Measurements from ENCODE around the gene TCEANC.

- TF ChIP-seq ESRRA (IDR thresholded peaks at IDR 0.05; ENCODE audit: borderline replicate concordance, low read length): no peak
- TF ChIP-seq CTCF (IDR thresholded peaks at IDR 0.05): no peak
- no peak for TF ChIP-seq CHD4 (IDR thresholded peaks at IDR 0.05; ENCODE audit: borderline replicate concordance)
- no peak for TF ChIP-seq MAZ (IDR thresholded peaks at IDR 0.05; ENCODE audit: borderline replicate concordance, low read depth, low read length)
- TF ChIP-seq RFX5 (IDR thresholded peaks at IDR 0.05): no peak
- TF ChIP-seq POLR2A (IDR thresholded peaks at IDR 0.05; ENCODE audit: low read length): no peak
- TF ChIP-seq PHF8 (IDR thresholded peaks at IDR 0.05; ENCODE audit: borderline replicate concordance, low read depth): no peak
- no peak for TF ChIP-seq SREBF2 (IDR thresholded peaks at IDR 0.05)
- no peak for TF ChIP-seq ZC3H11A (IDR thresholded peaks at IDR 0.05)
- TF ChIP-seq KDM5A (IDR thresholded peaks at IDR 0.05): no peak
- TF ChIP-seq SMC3 (IDR thresholded peaks at IDR 0.05): no peak
- TF ChIP-seq USF2 (IDR thresholded peaks at IDR 0.05): no peak
- TF ChIP-seq REST (IDR thresholded peaks at IDR 0.05): no peak
These were observed 46.4 kb downstream of the TCEANC start for GRCh38 chrX:13699183-13699826.

Data from A549 (cell line).